ENCODE measurements around the gene PTPRK. TPM values are rescaled to one million over a fixed set of nuclear protein-coding genes. Genes with fewer than 3 reads are reported as not detected.

Gene PTPRK
- total and polyA plus RNA-seq, 12 donors, result 7.5 to 47.7 (median 35.7) TPM

DNA sequence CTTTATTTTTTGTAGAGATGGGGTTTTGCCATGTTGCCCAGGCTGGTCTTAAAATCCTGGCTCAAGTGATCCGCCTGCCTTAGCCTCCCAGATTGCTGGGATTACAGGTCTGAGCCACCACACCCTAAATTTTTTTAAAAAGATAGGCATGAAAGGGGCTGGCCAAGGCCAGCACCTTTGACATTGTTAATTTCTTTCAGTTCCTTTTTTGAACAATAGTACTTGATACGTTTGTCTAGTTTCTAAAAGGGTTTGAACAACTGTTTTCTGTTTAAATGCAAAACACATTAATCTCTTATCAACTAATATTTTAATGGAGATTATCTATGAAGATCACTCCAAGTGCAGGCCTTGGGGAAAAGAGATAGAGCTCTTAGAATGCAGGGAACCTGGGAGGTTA lies 37.6 kb upstream of the PTPRK start:
- DNase-seq (no peak), ATAC-seq (no peak)
- intact Hi-C loops (cut with DNase I), result no loop called here
- Histone ChIP-seq H3K4me3 (no peak overlapping the region), H3K27ac (no peak overlapping the region), H3K9me3 (no peaks in the 10 kb centered on the region), H3K36me3 (no peaks in the 10 kb centered on the region), H3K27me3 (no peaks in the 10 kb centered on the region), H3K4me1 (peaks cover 0 to 1% (median 0%) of the 10 kb centered on the region in 9 donors)
- 59 to 76% methylated on average over 2 of the region's 2 CpGs for WGBS, 2 donors
- TF ChIP-seq, protein P1, sequence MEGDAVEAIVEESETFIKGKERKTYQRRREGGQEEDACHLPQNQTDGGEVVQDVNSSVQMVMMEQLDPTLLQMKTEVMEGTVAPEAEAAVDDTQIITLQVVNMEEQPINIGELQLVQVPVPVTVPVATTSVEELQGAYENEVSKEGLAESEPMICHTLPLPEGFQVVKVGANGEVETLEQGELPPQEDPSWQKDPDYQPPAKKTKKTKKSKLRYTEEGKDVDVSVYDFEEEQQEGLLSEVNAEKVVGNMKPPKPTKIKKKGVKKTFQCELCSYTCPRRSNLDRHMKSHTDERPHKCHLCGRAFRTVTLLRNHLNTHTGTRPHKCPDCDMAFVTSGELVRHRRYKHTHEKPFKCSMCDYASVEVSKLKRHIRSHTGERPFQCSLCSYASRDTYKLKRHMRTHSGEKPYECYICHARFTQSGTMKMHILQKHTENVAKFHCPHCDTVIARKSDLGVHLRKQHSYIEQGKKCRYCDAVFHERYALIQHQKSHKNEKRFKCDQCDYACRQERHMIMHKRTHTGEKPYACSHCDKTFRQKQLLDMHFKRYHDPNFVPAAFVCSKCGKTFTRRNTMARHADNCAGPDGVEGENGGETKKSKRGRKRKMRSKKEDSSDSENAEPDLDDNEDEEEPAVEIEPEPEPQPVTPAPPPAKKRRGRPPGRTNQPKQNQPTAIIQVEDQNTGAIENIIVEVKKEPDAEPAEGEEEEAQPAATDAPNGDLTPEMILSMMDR (IDR thresholded peaks at IDR 0.05), result no peak

DNA sequence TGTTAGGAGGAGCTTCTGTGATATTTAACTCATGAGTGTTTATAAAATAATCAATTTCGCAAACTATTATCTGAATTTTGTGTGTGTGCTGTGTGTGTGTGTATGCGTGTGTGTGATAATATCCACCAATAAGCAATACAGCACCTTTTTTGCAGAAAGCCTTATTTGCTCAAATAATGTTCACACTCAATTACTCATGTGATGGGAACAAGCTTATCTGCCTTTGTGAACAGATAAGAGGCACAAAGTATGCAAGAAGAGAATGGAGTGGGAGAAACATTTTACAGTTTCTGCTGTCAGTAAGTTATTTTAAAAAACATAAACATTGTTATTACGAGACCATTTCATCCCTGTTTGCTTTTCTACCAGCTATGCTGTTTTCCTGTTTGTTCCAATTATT lies 36.7 kb upstream of the PTPRK start:
- 41 to 54% methylated on average over 3 of the region's 3 CpGs for WGBS, 2 donors
- Histone ChIP-seq H3K27ac (no peak overlapping the region), H3K4me3 (no peak overlapping the region), H3K36me3 (no peaks in the 10 kb centered on the region), H3K27me3 (no peaks in the 10 kb centered on the region), H3K9me3 (no peaks in the 10 kb centered on the region), H3K4me1 (peaks cover 0 to 9% (median 0%) of the 10 kb centered on the region in 9 donors)
- intact Hi-C loops (cut with DNase I), result no loop called here
- ATAC-seq (no peak), DNase-seq (no peak)
- TF ChIP-seq, protein P1 (IDR thresholded peaks at IDR 0.05), result no peak

DNA sequence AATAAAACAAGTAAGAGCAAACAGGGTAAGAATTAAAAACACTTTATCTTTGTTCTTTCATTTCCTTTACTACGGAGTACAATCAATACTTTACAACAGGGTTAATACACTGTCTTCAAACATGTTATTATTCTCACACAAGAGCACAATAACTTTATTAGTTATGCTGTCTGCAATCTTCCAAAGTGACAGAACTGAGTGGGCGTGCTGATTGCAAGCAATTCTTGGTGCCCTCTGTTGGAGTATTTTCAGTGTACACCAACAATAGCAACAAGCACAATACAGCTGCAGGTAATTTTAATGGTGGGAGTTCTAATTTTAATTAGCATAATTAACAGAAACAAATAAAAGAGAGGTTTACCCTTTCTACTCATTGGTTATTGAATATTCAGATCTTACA lies 33.9 kb upstream of the PTPRK start:
- Histone ChIP-seq H3K9me3 (no peaks in the 10 kb centered on the region), H3K4me3 (no peak overlapping the region), H3K27me3 (no peaks in the 10 kb centered on the region), H3K36me3 (no peaks in the 10 kb centered on the region), H3K4me1 (peaks cover 0 to 10% (median 0%) of the 10 kb centered on the region in 9 donors), H3K27ac (no peak overlapping the region)
- peak in 1 of 2 donors; percentile 12 for DNase-seq
- ATAC-seq, result peak in 4 of 8 donors; percentile 51 to 83 (median 64)
- intact Hi-C loops (cut with DNase I), result no loop called here
- 39 to 40% methylated on average over 2 of the region's 2 CpGs for WGBS, 2 donors
- TF ChIP-seq, protein P1 (IDR thresholded peaks at IDR 0.05), result peak in 8 of 9 donors; percentile 16 to 64 (median 44)

GRCh38 chr6:128541261-128541660 lies 20.9 kb upstream of the PTPRK start:
- H3K9me3 ChIP-seq, result peaks cover 0 to 21% (median 2%) of the 10 kb centered on the region in 11 donors
- no peaks in the 10 kb centered on the region for H3K36me3 ChIP-seq
- ATAC-seq, result no peak
- 64 to 67% methylated on average over 1 of the region's 1 CpG for WGBS, 2 donors
- TF ChIP-seq, protein P1 (IDR thresholded peaks at IDR 0.05), result no peak
- H3K27ac ChIP-seq, result no peak overlapping the region
- DNase-seq, result no peak
- no peak overlapping the region for H3K4me3 ChIP-seq
- no peaks in the 10 kb centered on the region for H3K4me1 ChIP-seq
- intact Hi-C loops (cut with DNase I), result no loop called here
- H3K27me3 ChIP-seq, result no peaks in the 10 kb centered on the region
